ENCODE results near the gene DYNC2H1.

DNA sequence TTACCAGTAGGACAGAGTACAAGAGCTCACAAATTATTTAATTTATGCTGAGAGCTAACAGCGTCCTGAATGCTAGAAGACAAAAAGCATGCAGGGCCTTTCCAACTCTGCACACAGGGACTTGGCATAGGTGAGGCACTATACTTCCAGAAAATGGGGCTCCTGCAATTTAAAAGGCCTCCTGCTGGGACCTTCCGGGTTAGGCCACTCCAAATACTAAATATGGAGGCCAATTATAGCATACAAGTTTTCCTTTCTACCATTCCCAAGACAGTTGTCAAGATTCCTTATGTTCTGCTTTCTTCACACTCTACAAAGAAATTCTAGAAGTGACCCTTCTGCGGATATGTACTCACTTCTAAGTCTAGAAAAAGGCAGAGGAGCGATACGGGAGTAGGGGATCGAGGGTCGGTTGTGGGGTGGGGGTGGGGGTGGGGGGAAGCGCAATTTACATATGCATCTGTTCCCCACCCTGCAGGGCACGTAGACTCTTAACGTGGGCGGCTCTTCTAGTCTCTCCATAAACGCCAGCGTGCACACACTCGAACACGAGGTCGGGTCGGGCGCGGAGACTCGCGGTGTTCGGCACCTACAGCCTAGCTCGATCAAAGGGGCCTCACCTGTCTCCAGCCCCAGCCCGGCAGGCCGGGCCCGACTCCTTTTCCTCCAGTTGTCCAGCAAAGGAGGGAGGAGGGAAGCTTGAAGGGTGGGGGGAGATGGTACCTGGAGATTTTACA, 18.0 kb upstream of the DYNC2H1 start:
- TF ChIP-seq, protein P1, sequence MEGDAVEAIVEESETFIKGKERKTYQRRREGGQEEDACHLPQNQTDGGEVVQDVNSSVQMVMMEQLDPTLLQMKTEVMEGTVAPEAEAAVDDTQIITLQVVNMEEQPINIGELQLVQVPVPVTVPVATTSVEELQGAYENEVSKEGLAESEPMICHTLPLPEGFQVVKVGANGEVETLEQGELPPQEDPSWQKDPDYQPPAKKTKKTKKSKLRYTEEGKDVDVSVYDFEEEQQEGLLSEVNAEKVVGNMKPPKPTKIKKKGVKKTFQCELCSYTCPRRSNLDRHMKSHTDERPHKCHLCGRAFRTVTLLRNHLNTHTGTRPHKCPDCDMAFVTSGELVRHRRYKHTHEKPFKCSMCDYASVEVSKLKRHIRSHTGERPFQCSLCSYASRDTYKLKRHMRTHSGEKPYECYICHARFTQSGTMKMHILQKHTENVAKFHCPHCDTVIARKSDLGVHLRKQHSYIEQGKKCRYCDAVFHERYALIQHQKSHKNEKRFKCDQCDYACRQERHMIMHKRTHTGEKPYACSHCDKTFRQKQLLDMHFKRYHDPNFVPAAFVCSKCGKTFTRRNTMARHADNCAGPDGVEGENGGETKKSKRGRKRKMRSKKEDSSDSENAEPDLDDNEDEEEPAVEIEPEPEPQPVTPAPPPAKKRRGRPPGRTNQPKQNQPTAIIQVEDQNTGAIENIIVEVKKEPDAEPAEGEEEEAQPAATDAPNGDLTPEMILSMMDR (IDR thresholded peaks at IDR 0.05), result no peak
- no peak for TF ChIP-seq POLR2A (IDR thresholded peaks at IDR 0.05)

Measured in adrenal gland (tissue), 5 donors.